ENCODE results near the gene ASS1. TPM values are rescaled to one million over a fixed set of nuclear protein-coding genes. Genes with fewer than 3 reads are reported as not detected.

ASS1 gene
- polyA plus RNA-seq, 2 of the 4 experiments (the other 2 are of a cell fraction), result 11.3 to 32.5 TPM

- TF ChIP-seq EHF (CRISPR knock-in tag; IDR thresholded peaks at IDR 0.05) (no peak), PBX3 (IDR thresholded peaks at IDR 0.05) (no peak), SREBF2 (IDR thresholded peaks at IDR 0.05) (no peak), ZSCAN20 (CRISPR knock-in tag; IDR thresholded peaks at IDR 0.05) (no peak), HOXB5 (CRISPR knock-in tag; IDR thresholded peaks at IDR 0.05) (no peak)
- Histone ChIP-seq H3K4me3 (no peak overlapping the region), H3K4me1 (peaks cover 8% of the 10 kb centered on the region), H3K27ac (no peak overlapping the region), H3K9me3 (no peaks in the 10 kb centered on the region), H3K4me2 (no peak overlapping the region)
- POLR2A ChIA-PET, result no interaction called here
- DNase-seq (ENCODE audit: low read depth in 1 of 2, low spot score in 1 of 2) (no peak), FAIRE-seq (no peak), ATAC-seq (peak; percentile 14 to 23; a peak in 2 of 6 replicates)
- 73% methylated on average over 23 of the region's 25 CpGs for WGBS (ENCODE audit: missing lambda C conversion rate)
- CTCF ChIA-PET, result interaction anchor here (0.6 to 1.0 kb wide), 5 partner anchors 31 to 294 kb away, joined by 3 to 4 read pairs (median 3); no protein-coding TSS in a partner anchor
These were observed 92.7 kb downstream of the ASS1 start for GRCh38 chr9:130537346-130538050.

- DNase-seq (ENCODE audit: low read depth in 1 of 2, low spot score in 1 of 2) (peak; percentile 42 to 59), FAIRE-seq (no peak), ATAC-seq (peak; percentile 41 to 69; a peak in 4 of 6 replicates)
- no peak overlapping the region for H3K4me3 ChIP-seq
- no peak overlapping the region for H3K27ac ChIP-seq
- TF ChIP-seq JUNB (IDR thresholded peaks at IDR 0.05) (peak; percentile 51; the same call in 1 of the 2 replicates), KDM5A (IDR thresholded peaks at IDR 0.05) (no peak), FOSL2 (IDR thresholded peaks at IDR 0.05) (peak; percentile 72), FOSL2 (CRISPR knock-in tag; IDR thresholded peaks at IDR 0.05) (peak; percentile 89), HOXB5 (CRISPR knock-in tag; IDR thresholded peaks at IDR 0.05) (peak; percentile 75)
- WGBS (ENCODE audit: missing lambda C conversion rate), result 41% methylated on average over 11 of the region's 11 CpGs
- POLR2A ChIA-PET, result no interaction called here
- H3K4me1 ChIP-seq, result peaks cover 14% of the 10 kb centered on the region
- CTCF ChIA-PET, result interaction anchor here (0.8 to 1.2 kb wide), 4 partner anchors 20 to 145 kb away, joined by 3 to 4 read pairs (median 3); no protein-coding TSS in a partner anchor
- H3K4me2 ChIP-seq, result peak overlapping the region; percentile 36
- no peaks in the 10 kb centered on the region for H3K9me3 ChIP-seq
These were observed 94.9 kb downstream of the ASS1 start for GRCh38 chr9:130539420-130540223.

- ChIA-PET CTCF (interaction anchor here (0.7 to 1.0 kb wide), 2 partner anchors 9 to 94 kb away, joined by 3 read pairs; no protein-coding TSS in a partner anchor), POLR2A (no interaction called here)
- FAIRE-seq (no peak), ATAC-seq (no peak), DNase-seq (ENCODE audit: low read depth in 1 of 2, low spot score in 1 of 2) (no peak)
- Histone ChIP-seq H3K4me2 (no peak overlapping the region), H3K9me3 (no peaks in the 10 kb centered on the region), H3K4me3 (no peak overlapping the region), H3K27ac (no peak overlapping the region), H3K4me1 (peaks cover 14% of the 10 kb centered on the region)
- TF ChIP-seq GATA3 (IDR thresholded peaks at IDR 0.05; ENCODE audit: borderline replicate concordance) (no peak), POLR2A (IDR thresholded peaks at IDR 0.05; ENCODE audit: low read length) (no peak), CHD2 (IDR thresholded peaks at IDR 0.05; ENCODE audit: low read length, partially characterized antibody) (no peak), RARB (CRISPR knock-in tag; IDR thresholded peaks at IDR 0.05) (no peak), ZSCAN20 (CRISPR knock-in tag; IDR thresholded peaks at IDR 0.05) (no peak), CHD4 (IDR thresholded peaks at IDR 0.05; ENCODE audit: borderline replicate concordance) (no peak), PBX3 (IDR thresholded peaks at IDR 0.05) (no peak), NFE2L2 (conservative IDR thresholded peaks at IDR 0.05; ENCODE audit: low read length) (no peak), HOXB5 (CRISPR knock-in tag; IDR thresholded peaks at IDR 0.05) (no peak), SREBF2 (IDR thresholded peaks at IDR 0.05) (no peak), HOXA7 (CRISPR knock-in tag; IDR thresholded peaks at IDR 0.05) (no peak), NR3C1 (IDR thresholded peaks at IDR 0.05) (no peak), ZC3H11A (IDR thresholded peaks at IDR 0.05) (no peak), NPAS2 (CRISPR knock-in tag; IDR thresholded peaks at IDR 0.05; ENCODE audit: borderline replicate concordance) (no peak), FOXS1 (CRISPR knock-in tag; IDR thresholded peaks at IDR 0.05) (no peak), RAD21 (conservative IDR thresholded peaks at IDR 0.05 in 1 of 2, IDR thresholded peaks at IDR 0.05 in 1 of 2) (no peak), MAX (IDR thresholded peaks at IDR 0.05) (no peak), SMC3 (IDR thresholded peaks at IDR 0.05) (no peak), EHF (CRISPR knock-in tag; IDR thresholded peaks at IDR 0.05) (no peak)
- WGBS (ENCODE audit: missing lambda C conversion rate), result 13% methylated on average over 2 of the region's 2 CpGs
These were observed 96.8 kb downstream of the ASS1 start for GRCh38 chr9:130541533-130541932.

Measured in A549 (cell line).